UCSD-AML1 (cell line): ENCODE measurements around the gene PLA2G4D.

Experiments
- DNase-seq: peaks from one replicate; lab custom pipeline; 2025; ENCODE audit not compliant: unreplicated experiment; lab: John Stamatoyannopoulos, UW

PLA2G4D gene

DNA sequence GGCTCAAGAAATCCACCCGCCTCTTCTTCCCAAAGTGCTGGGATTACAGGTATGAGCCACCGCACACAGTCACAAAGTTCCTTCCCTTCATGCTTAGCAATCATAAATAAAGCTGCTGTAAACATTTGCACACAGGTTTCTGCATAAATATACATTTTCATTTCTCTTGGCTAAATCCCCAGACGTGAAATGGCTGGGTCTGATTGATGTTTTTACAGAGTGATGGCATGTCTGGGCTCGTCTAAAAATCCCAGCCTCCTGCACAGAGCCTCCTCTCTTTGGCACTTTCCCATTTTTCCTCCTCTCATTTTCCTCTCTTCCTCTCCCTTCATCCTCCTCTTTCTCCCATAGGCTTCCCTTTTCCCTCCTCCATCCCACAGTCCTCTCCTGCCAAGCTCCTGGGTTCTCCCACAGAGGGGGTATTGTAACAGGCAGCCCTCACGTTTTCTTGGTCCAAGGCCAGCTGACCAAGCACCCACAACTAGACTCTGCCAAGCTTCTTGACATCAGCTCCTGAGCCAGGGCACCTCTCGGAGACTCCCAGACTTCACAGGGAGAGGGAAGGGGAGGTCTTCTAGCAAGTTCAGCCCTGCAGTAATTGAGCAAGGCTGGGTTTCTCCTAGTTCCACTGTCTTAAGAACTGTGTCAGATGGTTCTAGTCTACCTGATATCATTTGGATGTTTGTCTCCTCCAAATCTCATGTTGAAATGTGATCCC lies 63.0 kb downstream of the PLA2G4D start:
- DNase-seq, result no peak

GRCh38 chr15:42027521-42027920 lies 66.8 kb downstream of the PLA2G4D start:
- no peak for DNase-seq

DNA sequence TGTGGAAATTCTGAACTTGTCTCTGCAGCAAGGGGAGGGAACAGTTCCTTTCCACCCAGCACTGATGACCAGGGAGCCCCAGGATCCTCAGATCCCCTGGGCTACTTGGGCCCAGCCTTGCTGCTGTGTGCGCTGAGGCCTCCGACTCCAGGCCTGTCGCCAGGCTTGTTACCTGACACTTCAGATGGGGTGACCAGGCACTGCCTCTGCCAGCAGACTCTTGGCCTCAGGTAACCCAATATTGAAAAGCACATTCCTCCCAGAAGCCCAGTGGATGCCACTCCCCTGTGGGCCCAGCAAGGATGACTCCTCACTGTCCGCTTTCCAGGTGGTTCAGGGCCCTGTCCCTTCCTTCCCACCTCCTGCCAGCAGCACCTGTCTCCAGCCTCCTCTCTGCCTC lies 70.1 kb downstream of the PLA2G4D start:
- DNase-seq, result no peak

GRCh38 chr15:42021593-42021992 lies 72.8 kb downstream of the PLA2G4D start:
- DNase-seq, result no peak

DNA sequence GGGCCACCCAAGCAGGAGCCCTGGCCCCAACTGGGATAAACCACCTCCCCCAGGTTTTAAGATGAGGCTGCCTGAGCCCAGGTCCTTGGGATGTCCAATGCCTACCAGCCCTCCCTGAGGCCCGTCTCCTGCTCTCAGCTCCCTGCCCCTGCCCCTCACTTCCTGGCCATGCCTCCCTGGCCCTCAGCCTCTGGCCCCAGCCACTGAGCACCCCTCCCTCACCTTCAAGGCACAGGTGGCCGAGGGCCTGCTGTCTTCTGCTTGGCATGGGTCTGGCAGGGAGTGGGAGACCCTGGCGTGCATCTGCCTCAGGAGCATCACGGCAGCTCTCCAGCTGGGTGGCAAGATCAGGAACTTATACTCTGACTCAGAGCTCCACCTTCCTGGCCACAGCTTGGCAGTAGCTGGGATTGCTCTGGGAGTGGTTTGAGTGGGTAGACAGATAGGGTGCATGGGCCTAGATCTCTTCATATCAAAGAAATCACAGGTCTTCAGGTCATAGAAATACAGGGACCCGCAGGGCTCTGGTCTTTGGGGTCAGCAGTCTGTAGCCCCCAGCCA lies 73.6 kb downstream of the PLA2G4D start, which contains the start of gene PLA2G4E:
Gene PLA2G4E, minus strand, starts transcription at position 330 of the 561 bp plus-strand sequence. Its CDS starts 12 bp downstream, at position 318.
- DNase-seq, result no peak

DNA sequence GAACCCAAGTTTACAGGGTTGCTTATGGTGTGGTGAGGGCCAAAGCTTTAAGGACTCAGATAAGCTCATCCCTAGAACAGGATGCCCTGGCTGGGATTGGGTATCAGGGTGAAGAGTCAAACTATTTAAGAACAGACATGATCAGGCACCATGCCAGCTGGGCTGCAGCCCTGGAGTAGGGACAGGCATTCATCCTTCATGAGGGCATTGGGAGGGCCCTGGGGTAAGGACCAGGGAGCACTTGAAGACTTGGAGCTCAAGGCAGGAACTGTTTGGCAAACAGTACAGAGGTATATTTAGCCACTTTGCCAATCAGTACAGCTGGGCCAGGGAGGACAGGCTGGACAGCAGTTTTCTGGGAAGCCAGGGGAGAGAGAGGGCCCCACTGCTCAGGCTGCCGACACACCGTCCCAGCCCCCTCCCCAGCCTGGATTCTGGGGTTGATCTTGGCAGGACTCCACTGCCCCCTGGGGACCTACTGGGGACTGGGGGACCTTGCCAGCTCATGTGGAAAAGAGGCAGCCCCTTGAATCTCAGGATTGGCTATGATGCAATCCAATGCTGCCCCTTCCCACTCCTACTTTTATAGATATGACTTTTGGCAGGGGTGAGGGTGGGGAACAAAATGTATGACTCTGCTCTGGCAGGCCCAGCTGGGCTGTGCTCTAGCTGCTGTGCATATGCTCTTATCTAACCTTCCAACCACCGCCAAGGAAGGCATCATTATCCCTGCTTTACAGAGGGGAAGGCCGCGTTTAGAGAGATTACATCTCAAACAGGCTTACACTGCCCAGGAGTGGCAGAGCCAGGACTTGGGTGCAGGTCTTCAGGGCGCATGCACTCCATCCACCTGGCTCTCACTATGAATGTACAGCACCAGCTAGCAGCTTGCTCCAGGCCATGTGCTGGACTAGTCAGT lies 75.8 kb downstream of the PLA2G4D start:
- DNase-seq, result no peak
